Breast epithelium (tissue), 4 donors: ENCODE data around the gene ZNF780A. TPM values are rescaled to one million over a fixed set of nuclear protein-coding genes. Genes with fewer than 3 reads are reported as not detected.

Source experiments
- DNase-seq, 2 donors: peaks; one replicate each; pipeline ENCODE4 v3.0.0-alpha.2; 2019; ENCODE audit warnings: low spot score in 2 of 2
- H3K27ac ChIP-seq, 2 donors: fragments of 200-600 bp; sonication (generic) in 1 of 2; one replicate each; pipeline ENCODE4 v1.5.1; 2016 to 2019; ENCODE audit warnings: mild to moderate bottlenecking in 1 of 2
- H3K27me3 ChIP-seq, 2 donors: fragments of 200-600 bp; sonication (generic) in 1 of 2; one replicate each; pipeline versions ENCODE4 v1.5.1 to v1.6.0; 2017 to 2019; ENCODE audit warnings: control low read depth in 1 of 2, mild to moderate bottlenecking in 1 of 2
- H3K36me3 ChIP-seq: fragments of 200-600 bp; one replicate; pipeline ENCODE4 v1.5.1; 2019
- H3K4me1 ChIP-seq, 2 donors: fragments of 200-600 bp; sonication (generic); one replicate each; pipeline ENCODE4 v1.5.1; 2016 to 2019; ENCODE audit warnings: control low read depth in 1 of 2
- H3K4me3 ChIP-seq, 3 donors: fragments of 200-600 bp; sonication (generic); 1 replicate in 2 of 3; 2 replicates in 1 of 3; pipeline ENCODE4 v1.5.1; 2016 to 2019; ENCODE audit warnings: mild to moderate bottlenecking in 3 of 3, moderate library complexity in 2 of 3
- H3K9me3 ChIP-seq, 2 donors: fragments of 200-600 bp; sonication (generic) in 1 of 2; one replicate each; pipeline ENCODE4 v1.5.1; 2016 to 2019; ENCODE audit warnings: control low read depth in 1 of 2
- POLR2A ChIP-seq: fragments of 450-650 bp; IDR thresholded peaks from one replicate; pipeline ENCODE4 v1.6.1; 2016; ENCODE audit warnings: antibody characterized with exemption, mild to moderate bottlenecking, moderate library complexity
- POLR2AphosphoS5 ChIP-seq, 3 donors: sonication (generic); formaldehyde crosslinking; IDR thresholded peaks; one replicate each; pipeline ENCODE4 v1.6.1; 2017; ENCODE audit warnings: antibody characterized with exemption in 3 of 3
- intact Hi-C: fragments of 100-400 bp; cut with DNase I; formaldehyde crosslinking; loops from one replicate; pipeline ENCODE4 v1.15.1; 2023; ENCODE audit warnings: low total_unique reads
- total RNA-seq, 3 donors: library from RNA; depleted of rRNA; stranded (reverse); fragments of >200 nt; gene quantifications; one replicate each; pipeline ENCODE4 v1.1.0, GENCODE V29; 2016
- TF ChIP-seq, protein P1 (sequence below), 3 donors: fragments of 450-650 bp; IDR thresholded peaks; one replicate each; pipeline ENCODE4 v1.5.1; 2016 to 2017; ENCODE audit warnings: antibody characterized with exemption in 3 of 3, mild to moderate bottlenecking in 3 of 3, moderate library complexity in 3 of 3

Gene ZNF780A
- 10 to 100 TPM in 2 of 3 donors, 1 to 10 TPM in 1; 6.2 to 26.8 (median 14.4) TPM for total RNA-seq

GRCh38 chr19:40090241-40091204 lies at the start of gene ZNF780A:
ZNF780A (minus strand) TSS chr19:40090943; CDS start chr19:40084753, 6,190 bp downstream.
- H3K4me1 ChIP-seq = peaks cover 0 to 2% of the 10 kb centered on the region in 2 donors
- H3K9me3 ChIP-seq = no peaks in the 10 kb centered on the region
- H3K4me3 ChIP-seq = peak within 1 kb of the TSS; percentile 73 to 88 (median 76)
- no peaks in the 10 kb centered on the region for H3K36me3 ChIP-seq
- no peaks in the 10 kb centered on the region for H3K27me3 ChIP-seq
- intact Hi-C loops = no loop called here
- peak; percentile 31 to 57 for DNase-seq
- TF ChIP-seq POLR2AphosphoS5 (IDR thresholded peaks at IDR 0.05) (peak in 2 of 3 donors; percentile 21 to 35), POLR2A (no peak)
- TF ChIP-seq, protein P1, sequence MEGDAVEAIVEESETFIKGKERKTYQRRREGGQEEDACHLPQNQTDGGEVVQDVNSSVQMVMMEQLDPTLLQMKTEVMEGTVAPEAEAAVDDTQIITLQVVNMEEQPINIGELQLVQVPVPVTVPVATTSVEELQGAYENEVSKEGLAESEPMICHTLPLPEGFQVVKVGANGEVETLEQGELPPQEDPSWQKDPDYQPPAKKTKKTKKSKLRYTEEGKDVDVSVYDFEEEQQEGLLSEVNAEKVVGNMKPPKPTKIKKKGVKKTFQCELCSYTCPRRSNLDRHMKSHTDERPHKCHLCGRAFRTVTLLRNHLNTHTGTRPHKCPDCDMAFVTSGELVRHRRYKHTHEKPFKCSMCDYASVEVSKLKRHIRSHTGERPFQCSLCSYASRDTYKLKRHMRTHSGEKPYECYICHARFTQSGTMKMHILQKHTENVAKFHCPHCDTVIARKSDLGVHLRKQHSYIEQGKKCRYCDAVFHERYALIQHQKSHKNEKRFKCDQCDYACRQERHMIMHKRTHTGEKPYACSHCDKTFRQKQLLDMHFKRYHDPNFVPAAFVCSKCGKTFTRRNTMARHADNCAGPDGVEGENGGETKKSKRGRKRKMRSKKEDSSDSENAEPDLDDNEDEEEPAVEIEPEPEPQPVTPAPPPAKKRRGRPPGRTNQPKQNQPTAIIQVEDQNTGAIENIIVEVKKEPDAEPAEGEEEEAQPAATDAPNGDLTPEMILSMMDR (IDR thresholded peaks at IDR 0.05) = no peak
- peak within 1 kb of the TSS; percentile 86 to 97 for H3K27ac ChIP-seq

- TF ChIP-seq POLR2A (no peak), POLR2AphosphoS5 (IDR thresholded peaks at IDR 0.05) (peak in 1 of 3 donors; percentile 13)
- TF ChIP-seq, protein P1 (IDR thresholded peaks at IDR 0.05) = peak in 2 of 3 donors; percentile 69 to 85
- Histone ChIP-seq H3K27ac (no peak overlapping the region), H3K4me1 (no peaks in the 10 kb centered on the region), H3K27me3 (peaks cover 0 to 16% of the 10 kb centered on the region in 2 donors), H3K4me3 (no peak overlapping the region), H3K36me3 (no peaks in the 10 kb centered on the region), H3K9me3 (peaks cover 0 to 5% of the 10 kb centered on the region in 2 donors)
- intact Hi-C loops = no loop called here
- no peak for DNase-seq
Observed at GRCh38 chr19:40139533-40140287, 49.0 kb upstream of the ZNF780A start.

GRCh38 chr19:40136818-40137217 lies 46.1 kb upstream of the ZNF780A start:
- intact Hi-C loops = no loop called here
- DNase-seq = no peak
- H3K27me3 ChIP-seq = peaks cover 0 to 22% of the 10 kb centered on the region in 2 donors
- TF ChIP-seq POLR2A (no peak), POLR2AphosphoS5 (IDR thresholded peaks at IDR 0.05) (no peak)
- TF ChIP-seq, protein P1 (IDR thresholded peaks at IDR 0.05) = no peak
- H3K4me3 ChIP-seq = no peak overlapping the region
- no peaks in the 10 kb centered on the region for H3K4me1 ChIP-seq
- H3K9me3 ChIP-seq = peaks cover 0 to 5% of the 10 kb centered on the region in 2 donors
- H3K27ac ChIP-seq = no peak overlapping the region
- H3K36me3 ChIP-seq = no peaks in the 10 kb centered on the region

DNA sequence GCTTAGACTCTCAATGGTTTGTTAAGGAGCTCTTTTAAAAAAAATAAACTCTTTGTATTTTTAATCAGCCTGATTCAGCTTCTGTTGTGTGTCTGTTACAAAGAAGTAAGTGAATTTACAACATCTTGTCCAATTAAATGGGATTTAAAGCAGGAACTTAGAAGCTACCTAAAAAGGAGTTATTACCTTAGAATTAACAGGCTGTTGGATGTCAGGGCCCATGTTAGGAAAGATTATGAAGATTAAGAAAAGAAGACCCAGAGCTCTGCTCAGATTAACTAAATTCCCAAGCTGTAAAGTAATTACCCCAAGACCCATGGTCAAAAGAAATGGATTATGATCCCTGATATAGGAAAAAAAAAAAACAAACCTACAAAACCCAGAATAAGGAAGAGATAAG lies 44.1 kb upstream of the ZNF780A start:
- TF ChIP-seq, protein P1 (IDR thresholded peaks at IDR 0.05) = no peak
- Histone ChIP-seq H3K4me3 (no peak overlapping the region), H3K36me3 (no peaks in the 10 kb centered on the region), H3K27ac (no peak overlapping the region), H3K27me3 (peaks cover 0 to 22% of the 10 kb centered on the region in 2 donors), H3K9me3 (peaks cover 0 to 10% of the 10 kb centered on the region in 2 donors), H3K4me1 (no peaks in the 10 kb centered on the region)
- intact Hi-C loops = no loop called here
- no peak for DNase-seq
